ENCODE results near the gene GRIK4. TPM values are rescaled to one million over a fixed set of nuclear protein-coding genes. Genes with fewer than 3 reads are reported as not detected.
A peak's percentile ranks its signal among the peaks of the same experiment; 100 is the strongest.

Gene GRIK4
- total RNA-seq, 1 experiment from 2014 or later = 3.3 TPM

DNA sequence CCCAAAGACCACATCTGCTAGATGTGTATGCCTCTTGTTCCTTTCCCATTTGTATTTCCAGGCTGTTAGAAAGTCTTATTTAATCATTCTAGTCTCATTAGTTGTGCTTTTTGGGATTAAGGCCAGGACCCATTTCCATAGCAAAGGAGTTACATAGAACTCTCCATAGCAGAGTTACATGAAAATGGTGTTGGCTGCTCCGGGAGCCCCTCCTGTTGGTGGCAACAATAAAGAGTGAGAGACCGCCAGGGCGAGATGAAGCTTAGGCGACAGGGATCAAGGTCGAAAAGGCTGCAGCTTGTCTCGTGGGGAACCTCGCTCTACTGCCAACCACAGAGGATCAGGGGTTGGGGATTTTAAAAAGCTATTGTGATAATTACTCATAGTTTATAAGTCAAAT lies 58.3 kb downstream of the GRIK4 start:
- Mint-ChIP-seq H3K27me3 (ENCODE audit: low read depth) (peaks cover 22% of the 10 kb centered on the region), H3K4me1 (peaks cover 46% of the 10 kb centered on the region), H3K27ac (no peak overlapping the region), H3K36me3 (0 out of 2 replicates have a peak, but pooled peaks cover 4% of the 10 kb centered on the region), H3K4me3 (no peak overlapping the region), H3K9me3 (peaks cover 3% of the 10 kb centered on the region; the same call in 1 of the 2 replicates)
- ATAC-seq (peak; percentile 70), DNase-seq (ENCODE audit: low spot score) (no peak)
- ChIA-PET POLR2A (interaction anchor here (1.0 kb wide), 1 partner anchor 11 kb away, joined by 3 read pairs; no protein-coding TSS in a partner anchor), CTCF (interaction anchor here (0.7 to 2.3 kb wide), 15 partner anchors 15 to 145 kb away, joined by 3 to 8 read pairs (median 4); no protein-coding TSS in a partner anchor)
- TF ChIP-seq, protein P1, sequence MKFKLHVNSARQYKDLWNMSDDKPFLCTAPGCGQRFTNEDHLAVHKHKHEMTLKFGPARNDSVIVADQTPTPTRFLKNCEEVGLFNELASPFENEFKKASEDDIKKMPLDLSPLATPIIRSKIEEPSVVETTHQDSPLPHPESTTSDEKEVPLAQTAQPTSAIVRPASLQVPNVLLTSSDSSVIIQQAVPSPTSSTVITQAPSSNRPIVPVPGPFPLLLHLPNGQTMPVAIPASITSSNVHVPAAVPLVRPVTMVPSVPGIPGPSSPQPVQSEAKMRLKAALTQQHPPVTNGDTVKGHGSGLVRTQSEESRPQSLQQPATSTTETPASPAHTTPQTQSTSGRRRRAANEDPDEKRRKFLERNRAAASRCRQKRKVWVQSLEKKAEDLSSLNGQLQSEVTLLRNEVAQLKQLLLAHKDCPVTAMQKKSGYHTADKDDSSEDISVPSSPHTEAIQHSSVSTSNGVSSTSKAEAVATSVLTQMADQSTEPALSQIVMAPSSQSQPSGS (CRISPR knock-in tag; IDR thresholded peaks at IDR 0.05; ENCODE audit: borderline replicate concordance, low read depth) = no peak
- TF ChIP-seq KAT7 (CRISPR knock-in tag; IDR thresholded peaks at IDR 0.05; ENCODE audit: borderline replicate concordance) (no peak), ETV6 (CRISPR knock-in tag; IDR thresholded peaks at IDR 0.05) (no peak), NFE2L1 (CRISPR knock-in tag; IDR thresholded peaks at IDR 0.05) (no peak), CREM (CRISPR knock-in tag; IDR thresholded peaks at IDR 0.05) (no peak), FOXJ3 (CRISPR knock-in tag; IDR thresholded peaks at IDR 0.05; ENCODE audit: borderline replicate concordance) (no peak), EMX1 (CRISPR knock-in tag; IDR thresholded peaks at IDR 0.05) (no peak), TCF7 (CRISPR knock-in tag; IDR thresholded peaks at IDR 0.05; ENCODE audit: low read depth) (no peak), FOXP1 (CRISPR knock-in tag; IDR thresholded peaks at IDR 0.05; ENCODE audit: borderline replicate concordance) (no peak), ZNF219 (CRISPR knock-in tag; IDR thresholded peaks at IDR 0.05; ENCODE audit: borderline replicate concordance) (no peak), ZNF416 (CRISPR knock-in tag; IDR thresholded peaks at IDR 0.05) (no peak), ATF1 (CRISPR knock-in tag; IDR thresholded peaks at IDR 0.05) (no peak), NR1H2 (CRISPR knock-in tag; IDR thresholded peaks at IDR 0.05) (no peak), OVOL2 (CRISPR knock-in tag; IDR thresholded peaks at IDR 0.05; ENCODE audit: borderline replicate concordance) (no peak), ZBTB21 (CRISPR knock-in tag; IDR thresholded peaks at IDR 0.05; ENCODE audit: borderline replicate concordance) (no peak), SOX15 (CRISPR knock-in tag; IDR thresholded peaks at IDR 0.05) (no peak)
- TF ChIP-seq, protein P2, sequence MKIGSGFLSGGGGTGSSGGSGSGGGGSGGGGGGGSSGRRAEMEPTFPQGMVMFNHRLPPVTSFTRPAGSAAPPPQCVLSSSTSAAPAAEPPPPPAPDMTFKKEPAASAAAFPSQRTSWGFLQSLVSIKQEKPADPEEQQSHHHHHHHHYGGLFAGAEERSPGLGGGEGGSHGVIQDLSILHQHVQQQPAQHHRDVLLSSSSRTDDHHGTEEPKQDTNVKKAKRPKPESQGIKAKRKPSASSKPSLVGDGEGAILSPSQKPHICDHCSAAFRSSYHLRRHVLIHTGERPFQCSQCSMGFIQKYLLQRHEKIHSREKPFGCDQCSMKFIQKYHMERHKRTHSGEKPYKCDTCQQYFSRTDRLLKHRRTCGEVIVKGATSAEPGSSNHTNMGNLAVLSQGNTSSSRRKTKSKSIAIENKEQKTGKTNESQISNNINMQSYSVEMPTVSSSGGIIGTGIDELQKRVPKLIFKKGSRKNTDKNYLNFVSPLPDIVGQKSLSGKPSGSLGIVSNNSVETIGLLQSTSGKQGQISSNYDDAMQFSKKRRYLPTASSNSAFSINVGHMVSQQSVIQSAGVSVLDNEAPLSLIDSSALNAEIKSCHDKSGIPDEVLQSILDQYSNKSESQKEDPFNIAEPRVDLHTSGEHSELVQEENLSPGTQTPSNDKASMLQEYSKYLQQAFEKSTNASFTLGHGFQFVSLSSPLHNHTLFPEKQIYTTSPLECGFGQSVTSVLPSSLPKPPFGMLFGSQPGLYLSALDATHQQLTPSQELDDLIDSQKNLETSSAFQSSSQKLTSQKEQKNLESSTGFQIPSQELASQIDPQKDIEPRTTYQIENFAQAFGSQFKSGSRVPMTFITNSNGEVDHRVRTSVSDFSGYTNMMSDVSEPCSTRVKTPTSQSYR (CRISPR knock-in tag; IDR thresholded peaks at IDR 0.05) = no peak
- TF ChIP-seq, protein P3, sequence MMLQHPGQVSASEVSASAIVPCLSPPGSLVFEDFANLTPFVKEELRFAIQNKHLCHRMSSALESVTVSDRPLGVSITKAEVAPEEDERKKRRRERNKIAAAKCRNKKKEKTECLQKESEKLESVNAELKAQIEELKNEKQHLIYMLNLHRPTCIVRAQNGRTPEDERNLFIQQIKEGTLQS (CRISPR knock-in tag; conservative IDR thresholded peaks at IDR 0.05) = no peak

DNA sequence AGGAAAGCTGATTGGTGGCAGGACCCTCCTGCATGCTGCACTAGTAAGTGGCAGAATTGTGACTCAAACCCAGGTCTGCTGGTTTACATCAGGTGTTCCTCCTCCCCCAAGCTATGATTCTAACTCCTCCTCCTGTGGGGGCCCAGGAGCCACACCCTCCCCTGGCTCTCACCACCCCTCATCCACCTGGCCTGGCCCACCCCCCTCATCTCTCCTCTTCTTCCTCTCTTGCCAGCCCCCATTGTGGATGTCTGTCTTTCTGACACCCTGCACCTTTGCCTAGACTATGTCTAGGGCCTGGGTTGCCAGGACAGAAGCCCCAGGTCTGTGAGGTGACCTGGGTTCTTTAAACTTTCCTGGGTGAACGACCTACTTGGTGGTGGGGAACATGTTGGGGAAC lies 59.9 kb downstream of the GRIK4 start:
- POLR2A ChIA-PET = no interaction called here
- Mint-ChIP-seq H3K27me3 (ENCODE audit: low read depth) (peaks cover 8% of the 10 kb centered on the region), H3K4me3 (no peak overlapping the region), H3K27ac (no peak overlapping the region), H3K36me3 (0 out of 2 replicates have a peak, but pooled peaks cover 4% of the 10 kb centered on the region), H3K4me1 (peaks cover 45% of the 10 kb centered on the region), H3K9me3 (peaks cover 3% of the 10 kb centered on the region; the same call in 1 of the 2 replicates)
- DNase-seq (ENCODE audit: low spot score) (no peak), ATAC-seq (no peak)
- CTCF ChIA-PET = interaction anchor here (1.6 kb wide), 1 partner anchor 71 kb away, joined by 4 read pairs; no protein-coding TSS in a partner anchor
- TF ChIP-seq TCF7 (CRISPR knock-in tag; IDR thresholded peaks at IDR 0.05; ENCODE audit: low read depth) (no peak), TP53 (CRISPR knock-in tag; IDR thresholded peaks at IDR 0.05) (no peak), TEAD4 (CRISPR knock-in tag; IDR thresholded peaks at IDR 0.05) (no peak), NFE2L1 (CRISPR knock-in tag; IDR thresholded peaks at IDR 0.05) (no peak), CDX4 (CRISPR knock-in tag; IDR thresholded peaks at IDR 0.05; ENCODE audit: borderline replicate concordance) (no peak), SOX15 (CRISPR knock-in tag; IDR thresholded peaks at IDR 0.05) (no peak), ZNF396 (CRISPR knock-in tag; IDR thresholded peaks at IDR 0.05; ENCODE audit: borderline replicate concordance) (no peak)
- TF ChIP-seq, protein P4, sequence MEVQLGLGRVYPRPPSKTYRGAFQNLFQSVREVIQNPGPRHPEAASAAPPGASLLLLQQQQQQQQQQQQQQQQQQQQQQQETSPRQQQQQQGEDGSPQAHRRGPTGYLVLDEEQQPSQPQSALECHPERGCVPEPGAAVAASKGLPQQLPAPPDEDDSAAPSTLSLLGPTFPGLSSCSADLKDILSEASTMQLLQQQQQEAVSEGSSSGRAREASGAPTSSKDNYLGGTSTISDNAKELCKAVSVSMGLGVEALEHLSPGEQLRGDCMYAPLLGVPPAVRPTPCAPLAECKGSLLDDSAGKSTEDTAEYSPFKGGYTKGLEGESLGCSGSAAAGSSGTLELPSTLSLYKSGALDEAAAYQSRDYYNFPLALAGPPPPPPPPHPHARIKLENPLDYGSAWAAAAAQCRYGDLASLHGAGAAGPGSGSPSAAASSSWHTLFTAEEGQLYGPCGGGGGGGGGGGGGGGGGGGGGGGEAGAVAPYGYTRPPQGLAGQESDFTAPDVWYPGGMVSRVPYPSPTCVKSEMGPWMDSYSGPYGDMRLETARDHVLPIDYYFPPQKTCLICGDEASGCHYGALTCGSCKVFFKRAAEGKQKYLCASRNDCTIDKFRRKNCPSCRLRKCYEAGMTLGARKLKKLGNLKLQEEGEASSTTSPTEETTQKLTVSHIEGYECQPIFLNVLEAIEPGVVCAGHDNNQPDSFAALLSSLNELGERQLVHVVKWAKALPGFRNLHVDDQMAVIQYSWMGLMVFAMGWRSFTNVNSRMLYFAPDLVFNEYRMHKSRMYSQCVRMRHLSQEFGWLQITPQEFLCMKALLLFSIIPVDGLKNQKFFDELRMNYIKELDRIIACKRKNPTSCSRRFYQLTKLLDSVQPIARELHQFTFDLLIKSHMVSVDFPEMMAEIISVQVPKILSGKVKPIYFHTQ (CRISPR knock-in tag; IDR thresholded peaks at IDR 0.05) = no peak
- TF ChIP-seq, protein P1 (CRISPR knock-in tag; IDR thresholded peaks at IDR 0.05; ENCODE audit: borderline replicate concordance, low read depth) = no peak
- TF ChIP-seq, protein P5, sequence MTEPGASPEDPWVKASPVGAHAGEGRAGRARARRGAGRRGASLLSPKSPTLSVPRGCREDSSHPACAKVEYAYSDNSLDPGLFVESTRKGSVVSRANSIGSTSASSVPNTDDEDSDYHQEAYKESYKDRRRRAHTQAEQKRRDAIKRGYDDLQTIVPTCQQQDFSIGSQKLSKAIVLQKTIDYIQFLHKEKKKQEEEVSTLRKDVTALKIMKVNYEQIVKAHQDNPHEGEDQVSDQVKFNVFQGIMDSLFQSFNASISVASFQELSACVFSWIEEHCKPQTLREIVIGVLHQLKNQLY (CRISPR knock-in tag; IDR thresholded peaks at IDR 0.05) = no peak

All from WTC11 (cell line).